GM21723 (cell line): ENCODE measurements around the gene SPIB.

ENCODE experiments used
- ATAC-seq: cut with Tn5 transposase; IDR thresholded peaks from one replicate; pipeline ENCODE4 v1.9.1; 2021; ENCODE audit warnings: mild to moderate bottlenecking, moderate library complexity; ENCODE audit not compliant: unreplicated experiment

The SPIB gene

DNA sequence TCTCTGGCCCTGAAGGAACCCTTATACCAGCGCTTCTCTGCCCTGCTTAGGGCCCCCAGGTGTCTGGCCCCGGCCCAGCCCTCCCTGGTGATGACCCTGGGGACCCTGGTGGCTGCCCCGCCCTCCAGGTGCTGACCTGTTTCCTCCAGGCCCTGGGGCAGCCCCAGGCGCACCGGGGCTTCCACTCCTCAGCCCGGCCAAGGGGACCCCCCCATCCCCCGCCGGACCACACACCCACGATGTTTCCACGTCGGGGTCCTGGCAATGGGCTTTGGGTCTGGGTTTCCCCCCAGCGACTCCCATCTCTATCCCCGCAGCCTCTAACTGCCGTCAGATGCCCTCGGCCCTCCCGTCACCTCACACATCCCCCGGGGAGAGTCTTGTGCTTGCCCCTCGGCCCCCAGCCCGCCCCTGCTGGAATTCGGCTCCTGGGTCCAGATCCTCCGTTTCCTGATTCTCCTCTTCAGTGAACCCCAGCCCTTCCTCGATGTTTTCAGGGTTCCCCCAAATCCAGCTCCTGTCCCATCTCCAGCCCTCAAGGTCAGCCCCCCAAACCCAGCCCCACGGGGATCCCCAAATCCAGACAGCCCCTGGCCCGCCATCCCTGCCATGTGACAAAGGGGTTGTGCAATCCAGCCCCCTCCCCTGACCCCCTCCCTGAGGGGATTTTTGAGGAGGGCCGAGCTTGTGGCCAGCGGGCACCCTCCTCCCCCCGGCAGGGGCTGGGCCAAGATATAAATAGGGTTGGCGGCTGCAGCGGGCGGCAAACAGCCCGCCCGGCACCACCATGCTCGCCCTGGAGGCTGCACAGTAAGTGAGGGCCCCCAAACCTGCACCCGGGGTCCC lies at the start of gene SPIB:
Gene SPIB (plus strand): TSS at position 763 of the 846 bp plus-strand sequence. CDS start 25 bp downstream, at position 788.
- no peak for ATAC-seq

- no peak for ATAC-seq
These were observed 46.7 kb upstream of the SPIB start for GRCh38 chr19:50371914-50372475.

DNA sequence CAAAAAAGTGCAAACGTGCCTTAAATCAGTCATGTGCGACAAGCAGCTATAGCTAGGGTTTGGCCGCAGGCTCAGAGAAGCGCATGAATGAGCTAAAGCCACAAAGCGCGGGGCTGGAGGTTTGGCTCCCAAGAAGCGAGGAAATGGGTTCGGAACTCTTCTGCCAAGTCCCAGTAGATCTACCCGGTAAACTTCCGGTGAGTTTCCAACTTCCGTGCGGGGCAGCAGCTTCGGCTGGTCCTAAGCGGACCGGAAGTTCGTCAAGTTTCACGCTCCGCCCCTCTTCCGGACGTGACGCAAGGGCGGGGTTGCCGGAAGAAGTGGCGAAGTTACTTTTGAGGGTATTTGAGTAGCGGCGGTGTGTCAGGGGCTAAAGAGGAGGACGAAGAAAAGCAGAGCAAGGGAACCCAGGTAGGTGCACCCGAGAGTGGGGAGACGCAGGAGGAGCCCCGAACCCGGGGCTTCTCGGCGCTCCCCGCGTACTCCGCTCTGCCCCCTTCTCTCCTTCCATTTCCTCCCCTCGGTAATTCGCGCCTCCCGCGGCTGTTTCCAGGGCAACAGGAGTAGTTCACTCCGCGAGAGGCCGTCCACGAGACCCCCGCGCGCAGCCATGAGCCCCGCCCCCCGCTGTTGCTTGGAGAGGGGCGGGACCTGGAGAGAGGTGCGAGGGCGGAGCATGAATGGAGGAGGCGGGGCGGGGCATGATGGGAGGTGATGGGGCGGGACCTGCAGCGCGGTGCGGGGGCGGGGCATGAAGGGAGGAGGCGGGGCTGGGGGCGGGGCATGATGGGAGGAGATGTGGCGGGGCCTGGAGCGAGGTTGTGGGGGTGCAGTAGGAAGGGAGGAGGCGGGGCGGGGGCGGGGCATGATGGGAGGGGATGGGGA lies 42.3 kb upstream of the SPIB start, which contains the start of gene NR1H2:
Gene NR1H2 (plus strand): TSS at position 292 of the 885 bp plus-strand sequence. CDS start 1,149 bp downstream, outside the sequence.
- ATAC-seq: peak; percentile 77

DNA sequence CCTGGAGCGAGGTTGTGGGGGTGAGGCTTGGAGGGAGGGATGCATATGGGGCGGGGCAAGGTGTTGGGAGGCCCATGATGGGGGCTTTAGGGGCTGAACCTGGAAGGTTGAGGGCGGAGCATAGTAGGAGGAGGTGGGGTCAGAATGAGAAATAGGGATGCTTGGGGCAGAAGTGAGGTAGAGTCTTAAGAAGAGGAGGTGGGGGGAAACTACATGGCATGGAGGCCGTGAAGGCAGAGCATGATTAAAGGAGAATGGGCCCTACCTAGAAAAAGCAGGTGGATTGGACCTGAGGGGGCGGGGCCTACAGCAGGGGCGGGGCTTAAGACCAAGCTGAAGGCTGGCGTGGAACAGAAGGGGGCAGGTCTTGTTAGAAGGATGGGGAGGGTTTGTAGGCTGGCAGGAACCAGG lies 41.7 kb upstream of the SPIB start:
- no peak for ATAC-seq

GRCh38 chr19:50377517-50377916 lies 41.2 kb upstream of the SPIB start:
- no peak for ATAC-seq

GRCh38 chr19:50378169-50378862 lies 40.4 kb upstream of the SPIB start:
- ATAC-seq: no peak

- no peak for ATAC-seq
These were observed 39.9 kb upstream of the SPIB start for GRCh38 chr19:50378863-50379236.

- ATAC-seq: no peak
These were observed 39.1 kb upstream of the SPIB start for GRCh38 chr19:50379602-50380001.

DNA sequence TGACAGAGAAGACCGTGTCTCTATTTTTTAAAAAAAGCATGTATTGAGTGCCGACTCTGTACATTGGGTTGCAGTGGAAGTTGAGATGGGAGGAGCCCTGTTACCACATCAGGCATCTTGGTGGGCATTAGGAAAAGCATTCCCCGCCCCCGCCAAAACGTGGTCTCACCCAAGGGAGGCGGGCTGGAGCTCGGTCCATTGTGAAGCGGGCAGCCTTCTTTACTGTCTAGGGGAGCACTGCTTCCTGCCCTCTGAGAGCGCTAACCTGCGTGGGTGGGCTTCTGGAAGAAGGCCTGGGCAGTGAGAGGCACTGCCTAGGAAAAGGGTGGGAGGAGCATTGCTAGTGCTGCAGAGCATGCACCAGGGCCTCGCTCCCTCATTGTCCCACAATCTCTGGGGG lies 38.6 kb upstream of the SPIB start:
- ATAC-seq: no peak

DNA sequence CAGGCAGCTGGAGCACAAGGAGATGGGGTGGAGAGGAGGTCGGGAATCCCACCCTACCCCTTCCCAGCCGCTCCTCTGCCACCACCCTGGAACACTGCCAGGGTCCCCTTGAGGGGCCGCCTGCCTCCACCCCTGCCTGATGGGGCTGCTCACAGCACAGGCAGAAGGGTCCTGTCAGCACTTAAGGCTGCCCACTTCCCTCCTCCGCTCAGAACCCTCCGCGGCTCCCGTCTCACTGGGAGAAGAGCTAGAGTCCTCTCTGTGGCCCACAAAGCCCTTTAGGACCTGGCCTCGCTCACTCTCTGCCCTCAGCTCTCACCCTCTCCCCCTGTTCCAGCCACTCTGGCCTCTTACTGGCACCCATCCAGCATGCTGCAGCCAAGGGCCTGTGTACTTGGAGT lies 38.0 kb upstream of the SPIB start:
- ATAC-seq: no peak

DNA sequence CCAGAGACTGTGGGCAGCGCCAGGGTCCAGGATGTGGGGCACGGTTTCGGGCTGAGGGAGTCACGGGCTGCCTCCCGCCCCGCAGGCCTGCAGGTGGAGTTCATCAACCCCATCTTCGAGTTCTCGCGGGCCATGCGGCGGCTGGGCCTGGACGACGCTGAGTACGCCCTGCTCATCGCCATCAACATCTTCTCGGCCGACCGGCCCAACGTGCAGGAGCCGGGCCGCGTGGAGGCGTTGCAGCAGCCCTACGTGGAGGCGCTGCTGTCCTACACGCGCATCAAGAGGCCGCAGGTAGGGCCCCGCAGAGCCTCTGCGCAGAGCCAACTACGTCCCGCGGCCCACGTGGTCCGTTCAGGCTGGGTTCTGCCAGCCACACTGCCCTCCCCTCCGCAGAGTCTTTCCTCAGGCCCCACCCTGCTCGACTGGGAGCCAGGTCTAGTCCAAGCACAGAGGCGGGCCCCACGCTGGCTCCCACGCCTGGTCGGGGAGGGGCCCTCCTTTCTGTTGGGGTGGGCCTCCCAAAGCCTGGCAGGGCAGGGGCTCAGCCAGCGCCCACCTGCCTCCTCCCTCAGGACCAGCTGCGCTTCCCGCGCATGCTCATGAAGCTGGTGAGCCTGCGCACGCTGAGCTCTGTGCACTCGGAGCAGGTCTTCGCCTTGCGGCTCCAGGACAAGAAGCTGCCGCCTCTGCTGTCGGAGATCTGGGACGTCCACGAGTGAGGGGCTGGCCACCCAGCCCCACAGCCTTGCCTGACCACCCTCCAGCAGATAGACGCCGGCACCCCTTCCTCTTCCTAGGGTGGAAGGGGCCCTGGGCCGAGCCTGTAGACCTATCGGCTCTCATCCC lies 36.6 kb upstream of the SPIB start:
- ATAC-seq: no peak

- peak; percentile 8 for ATAC-seq
These were observed 35.5 kb upstream of the SPIB start for GRCh38 chr19:50383001-50383851.

- peak; percentile 77 for ATAC-seq
These were observed 34.7 kb upstream of the SPIB start, which contains the start of gene POLD1 for GRCh38 chr19:50383852-50384684. Gene POLD1 (plus strand): TSS chr19:50384347. CDS start chr19:50398852, 14,505 bp downstream.

DNA sequence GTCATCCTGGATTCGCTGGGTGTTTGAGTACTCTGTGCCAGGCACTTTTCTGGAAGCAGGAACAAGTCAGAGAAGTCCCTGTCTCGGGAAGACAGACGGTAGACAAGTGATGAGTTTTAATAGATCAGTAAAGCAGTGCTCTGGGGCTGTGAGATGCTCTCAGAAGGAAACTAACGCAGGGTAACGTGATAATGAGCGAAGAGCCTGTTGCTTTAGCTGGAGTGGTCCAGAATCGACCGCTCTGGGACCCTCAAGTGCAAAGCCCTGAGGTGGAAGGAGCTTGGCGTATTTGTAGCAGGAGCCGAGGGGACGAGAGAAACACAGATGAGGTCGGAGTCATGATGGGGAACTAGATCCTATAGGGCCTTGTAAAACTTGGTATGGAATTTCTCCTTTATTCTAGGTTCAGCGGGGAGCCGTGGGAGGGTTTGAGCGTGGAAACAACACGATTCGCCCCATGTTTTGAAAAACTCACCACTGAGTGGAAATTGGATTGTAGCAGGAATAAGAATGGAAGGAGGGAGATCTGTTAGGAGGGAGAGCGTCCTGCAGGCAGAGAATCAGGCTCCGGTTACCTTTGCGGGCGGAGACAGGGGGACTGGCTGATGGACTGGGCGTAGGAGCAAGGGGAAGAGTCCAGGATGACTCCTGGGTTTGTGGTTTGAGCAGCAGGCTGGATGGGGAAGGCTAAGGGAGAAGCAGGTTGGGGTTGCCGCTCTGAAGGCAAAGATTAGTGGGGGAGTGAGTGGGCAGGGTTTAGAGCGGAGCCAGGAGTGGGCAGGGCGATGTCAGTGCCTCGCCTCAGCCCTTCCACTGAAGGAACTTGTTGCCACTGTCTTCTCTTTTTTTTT lies 33.8 kb upstream of the SPIB start:
- peak; percentile 1 for ATAC-seq

DNA sequence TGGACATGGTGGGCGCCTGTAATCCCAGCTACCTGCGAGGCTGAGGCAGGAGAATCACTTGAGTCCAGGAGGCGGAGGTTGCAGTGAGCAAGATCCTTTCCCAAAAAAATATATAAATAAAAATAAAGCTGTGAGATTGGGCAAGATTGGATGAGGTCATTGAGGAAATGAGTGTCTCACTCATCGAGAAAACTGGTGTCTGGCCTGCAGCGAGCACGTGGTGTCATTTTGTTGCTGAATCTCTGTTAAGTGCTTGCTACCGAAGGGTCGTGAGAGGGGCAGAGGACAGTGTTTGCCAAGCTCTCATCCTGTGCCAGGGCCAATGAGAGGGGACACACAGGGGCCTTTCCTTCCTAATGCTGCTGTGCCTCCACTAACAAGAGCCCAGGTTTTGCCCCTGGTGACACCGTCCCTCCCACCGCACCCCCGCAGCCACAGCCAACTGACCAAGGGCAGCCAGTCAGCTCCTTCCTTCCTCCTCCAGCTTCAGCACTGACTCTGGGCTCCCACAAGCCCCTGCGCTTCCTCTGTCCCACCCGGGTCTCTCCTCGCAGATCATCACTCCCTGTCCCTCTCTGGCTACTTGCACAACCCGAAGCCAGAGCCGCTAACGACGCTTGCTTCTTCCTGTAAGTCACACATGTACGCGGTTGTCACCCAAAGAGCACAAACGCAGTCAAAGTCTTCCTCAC lies 31.4 kb upstream of the SPIB start:
- ATAC-seq: no peak

- ATAC-seq: no peak
These were observed 30.9 kb upstream of the SPIB start for GRCh38 chr19:50387868-50388245.
